ENCODE data around the gene GABRE. TPM values are rescaled to one million over a fixed set of nuclear protein-coding genes. Genes with fewer than 3 reads are reported as not detected.

GABRE gene
- total and polyA plus RNA-seq, 11 donors = 3.5 to 52.9 (median 30.6) TPM

DNA sequence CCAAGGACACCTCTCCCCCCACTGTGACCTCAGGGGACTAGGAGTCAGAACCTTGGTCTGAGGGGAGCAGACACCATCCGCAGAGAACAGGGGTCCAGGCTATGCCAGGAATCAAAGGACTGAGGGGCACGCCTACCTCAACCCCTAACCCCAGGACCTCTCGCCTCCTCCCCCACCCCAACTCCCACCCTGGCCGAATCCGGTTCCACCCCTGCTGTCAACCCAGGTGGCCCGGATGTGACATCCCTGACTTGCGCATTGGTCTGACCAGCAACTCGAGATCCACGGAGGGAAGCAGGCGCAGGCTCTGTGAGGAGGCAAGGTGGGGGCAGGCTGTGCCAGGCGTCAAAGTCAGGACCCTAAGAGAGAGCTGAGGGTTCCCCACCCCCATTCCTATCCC lies 62.3 kb downstream of the GABRE start:
- ATAC-seq = no peak
- intact Hi-C loops (cut with DNase I) = no loop called here

DNA sequence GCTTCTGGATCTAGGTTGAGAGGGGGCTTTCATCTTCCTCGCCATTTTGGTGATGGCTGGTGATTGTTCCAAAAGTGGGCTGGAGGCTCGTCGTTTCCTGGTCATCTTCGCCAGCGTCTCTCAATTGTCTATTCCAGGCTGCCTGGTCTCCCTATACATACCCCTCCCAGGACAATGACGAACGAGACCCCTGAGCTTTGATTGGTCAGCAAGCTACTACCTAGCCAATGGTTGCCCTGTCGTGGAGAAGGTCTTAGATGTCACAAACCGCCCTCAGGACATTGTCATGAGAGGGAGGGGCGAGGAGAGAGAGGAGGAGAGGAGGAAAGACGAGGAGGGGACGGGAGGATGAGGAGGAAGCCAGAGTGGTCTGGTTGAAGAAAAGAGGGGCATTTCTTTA lies 69.5 kb downstream of the GABRE start:
- no peak overlapping the region for H3K4me3 ChIP-seq
- WGBS, 4 donors = 69 to 88% (median 83%) methylated on average over 12 of the region's 12 CpGs
- no peaks in the 10 kb centered on the region for H3K9me3 ChIP-seq
- peaks cover 0 to 7% (median 0%) of the 10 kb centered on the region in 12 donors for H3K4me1 ChIP-seq
- no peak for DNase-seq
- no peak for ATAC-seq
- H3K27ac ChIP-seq = no peak overlapping the region
- H3K27me3 ChIP-seq = no peaks in the 10 kb centered on the region
- no peak for TF ChIP-seq POLR2A (IDR thresholded peaks at IDR 0.05)
- TF ChIP-seq, protein P1, sequence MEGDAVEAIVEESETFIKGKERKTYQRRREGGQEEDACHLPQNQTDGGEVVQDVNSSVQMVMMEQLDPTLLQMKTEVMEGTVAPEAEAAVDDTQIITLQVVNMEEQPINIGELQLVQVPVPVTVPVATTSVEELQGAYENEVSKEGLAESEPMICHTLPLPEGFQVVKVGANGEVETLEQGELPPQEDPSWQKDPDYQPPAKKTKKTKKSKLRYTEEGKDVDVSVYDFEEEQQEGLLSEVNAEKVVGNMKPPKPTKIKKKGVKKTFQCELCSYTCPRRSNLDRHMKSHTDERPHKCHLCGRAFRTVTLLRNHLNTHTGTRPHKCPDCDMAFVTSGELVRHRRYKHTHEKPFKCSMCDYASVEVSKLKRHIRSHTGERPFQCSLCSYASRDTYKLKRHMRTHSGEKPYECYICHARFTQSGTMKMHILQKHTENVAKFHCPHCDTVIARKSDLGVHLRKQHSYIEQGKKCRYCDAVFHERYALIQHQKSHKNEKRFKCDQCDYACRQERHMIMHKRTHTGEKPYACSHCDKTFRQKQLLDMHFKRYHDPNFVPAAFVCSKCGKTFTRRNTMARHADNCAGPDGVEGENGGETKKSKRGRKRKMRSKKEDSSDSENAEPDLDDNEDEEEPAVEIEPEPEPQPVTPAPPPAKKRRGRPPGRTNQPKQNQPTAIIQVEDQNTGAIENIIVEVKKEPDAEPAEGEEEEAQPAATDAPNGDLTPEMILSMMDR (IDR thresholded peaks at IDR 0.05) = no peak
- no peaks in the 10 kb centered on the region for H3K36me3 ChIP-seq
- intact Hi-C loops (cut with DNase I) = no loop called here

More for the DNA sequence above, 62.3 kb downstream of the GABRE start:
- no peak for TF ChIP-seq POLR2A (IDR thresholded peaks at IDR 0.05)
- TF ChIP-seq, protein P1 (IDR thresholded peaks at IDR 0.05) = no peak
- Histone ChIP-seq H3K9me3 (no peaks in the 10 kb centered on the region), H3K27ac (no peak overlapping the region), H3K36me3 (no peaks in the 10 kb centered on the region), H3K4me3 (no peak overlapping the region), H3K27me3 (no peaks in the 10 kb centered on the region), H3K4me1 (no peaks in the 10 kb centered on the region)
- DNase-seq = no peak
- WGBS, 4 donors = 82 to 91% (median 84%) methylated on average over 6 to 11 of the region's 11 CpGs

MicroRNAs within 50 kb of the gene (microRNA counts, 767-probe panel; counts per million panel counts)
- 71.6 to 1,023 counts per million in 2 donors for microRNA hsa-miR-224-5p
- 71.6 to 1,472 counts per million in 2 donors for microRNA hsa-miR-452-5p

Small RNA genes within 50 kb of the gene (microRNA-seq; reads per million reads assigned to microRNA genes)
- 450 to 1,446 (median 901) reads per million in 4 donors for gene MIR224
- gene MIR452 = 608 to 760 (median 634) reads per million in 4 donors

Other genes starting within 250 kb of the GABRE start
- not detected for gene CNGA2, start 239.9 kb downstream of the GABRE start, total RNA-seq
- gene CNGA2, start 239.9 kb downstream of the GABRE start, polyA plus RNA-seq = not detected
- not detected for gene MAGEA4, start 61.8 kb downstream of the GABRE start, total RNA-seq
- not detected for gene MAGEA4, start 61.8 kb downstream of the GABRE start, polyA plus RNA-seq
- gene MAGEA10, start 163.9 kb upstream of the GABRE start, total RNA-seq = not detected
- gene MAGEA10, start 163.9 kb upstream of the GABRE start, polyA plus RNA-seq = not detected

Data from heart left ventricle (tissue), 16 donors.